ENCODE measurements around the gene TMEM178A.

GRCh38 chr2:39663187-39663930, 2.4 kb upstream of the TMEM178A start:
- TF ChIP-seq POLR2A (IDR thresholded peaks at IDR 0.05; ENCODE audit: low read depth, low read length), result no peak
- no peak for TF ChIP-seq POLR2AphosphoS5 (IDR thresholded peaks at IDR 0.05; ENCODE audit: low read depth, low read length)
